Adipose tissue (tissue), 3 donors: ENCODE results near the gene KRI1. TPM values are rescaled to one million over a fixed set of nuclear protein-coding genes. Genes with fewer than 3 reads are reported as not detected.
"Not testable (repeated sequence)": the region's sequence is repeated elsewhere in the genome, so short reads cannot be mapped to it uniquely, and the experiment has no call there.

Experiments used
- H3K27ac ChIP-seq: one replicate; pipeline ENCODE4 v1.5.1; 2013; ENCODE audit warnings: low read depth, low read length
- WGBS, 3 donors: extraction: QIAGEN DNeasy Blood & Tissue Kit; methylation state at CpG; one replicate each; pipeline ENCODE4 v1.1.7; 2013; 5-methylcytosine and 5-hydroxymethylcytosine counted together
- polyA plus RNA-seq, 3 donors: library from polyadenylated mRNA; stranded (reverse); fragments of 200-250 nt; gene quantifications; one replicate each; pipeline ENCODE4 v1.2.3, GENCODE V29; 2013
- donor health status: healthy with polysubstance abuse.
- donor health status: Bipolar disorder and iron deficiency.
- donor health status: healthy.

The KRI1 gene
- polyA plus RNA-seq, 3 donors = 14.8 to 17.5 (median 15.2) TPM

- 64 to 80% (median 68%) methylated on average over 13 of the region's 13 CpGs for WGBS, 3 donors
- H3K27ac ChIP-seq = no peak overlapping the region
These were observed 12.6 kb downstream of the KRI1 start for GRCh38 chr19:10553087-10553667.

GRCh38 chr19:10552510-10553053 lies 13.2 kb downstream of the KRI1 start:
- H3K27ac ChIP-seq = no peak overlapping the region
- 78 to 87% (median 79%) methylated on average over 12 of the region's 12 CpGs for WGBS, 3 donors

GRCh38 chr19:10551698-10552301 lies 14.0 kb downstream of the KRI1 start:
- no peak overlapping the region for H3K27ac ChIP-seq
- 83 to 97% (median 83%) methylated on average over 12 of the region's 12 CpGs for WGBS, 3 donors

- 93 to 96% (median 96%) methylated on average over 9 of the region's 9 CpGs for WGBS, 3 donors
These were observed 14.8 kb downstream of the KRI1 start for GRCh38 chr19:10551006-10551405.

GRCh38 chr19:10550336-10550735 lies 15.5 kb downstream of the KRI1 start:
- H3K27ac ChIP-seq = no peak overlapping the region
- 95 to 98% (median 96%) methylated on average over 5 to 6 of the region's 6 CpGs for WGBS, 3 donors

More at GRCh38 chr19:10551006-10551405, 14.8 kb downstream of the KRI1 start:
- not testable (repeated sequence) for H3K27ac ChIP-seq

- WGBS, 3 donors = 89 to 91% (median 90%) methylated on average over 7 of the region's 7 CpGs
- no peak overlapping the region for H3K27ac ChIP-seq
These were observed 16.1 kb downstream of the KRI1 start for GRCh38 chr19:10549733-10550132.

GRCh38 chr19:10548746-10549276 lies 17.0 kb downstream of the KRI1 start:
- no peak overlapping the region for H3K27ac ChIP-seq
- 94 to 97% (median 97%) methylated on average over 18 of the region's 18 CpGs for WGBS, 3 donors

- 92 to 93% (median 93%) methylated on average over 15 to 17 of the region's 17 CpGs for WGBS, 3 donors
- no peak overlapping the region for H3K27ac ChIP-seq
These were observed 19.0 kb downstream of the KRI1 start for GRCh38 chr19:10546817-10547216.

- no peak overlapping the region for H3K27ac ChIP-seq
- WGBS, 3 donors = 38 to 48% (median 44%) methylated on average over 21 to 23 of the region's 23 CpGs
These were observed 21.0 kb downstream of the KRI1 start for GRCh38 chr19:10544753-10545251.

GRCh38 chr19:10544242-10544752 lies 21.5 kb downstream of the KRI1 start:
- no peak overlapping the region for H3K27ac ChIP-seq
- WGBS, 3 donors = 18 to 20% (median 19%) methylated on average over 22 of the region's 22 CpGs

- no peak within 1 kb of the TSS for H3K27ac ChIP-seq
- 0 to 1% (median 1%) methylated on average over 56 to 79 of the region's 79 CpGs for WGBS, 3 donors
These were observed 22.2 kb downstream of the KRI1 start, which contains the start of gene ATG4D for GRCh38 chr19:10543420-10544241. Gene ATG4D, plus strand, starts transcription at chr19:10543904. Its CDS starts 187 bp downstream, at chr19:10544091.

GRCh38 chr19:10543059-10543419 lies 22.8 kb downstream of the KRI1 start:
- WGBS, 3 donors = 47 to 57% (median 56%) methylated on average over 8 of the region's 8 CpGs
- no peak overlapping the region for H3K27ac ChIP-seq

GRCh38 chr19:10539016-10539415 lies 26.8 kb downstream of the KRI1 start:
- H3K27ac ChIP-seq = not testable (repeated sequence)
- 49 to 74% (median 57%) methylated on average over 8 to 9 of the region's 9 CpGs for WGBS, 3 donors

GRCh38 chr19:10538204-10538983 lies 27.4 kb downstream of the KRI1 start:
- WGBS, 3 donors = 58 to 76% (median 69%) methylated on average over 20 of the region's 20 CpGs
- H3K27ac ChIP-seq = no peak overlapping the region

GRCh38 chr19:10537668-10538067 lies 28.1 kb downstream of the KRI1 start:
- H3K27ac ChIP-seq = no peak overlapping the region
- 71 to 79% (median 73%) methylated on average over 11 of the region's 11 CpGs for WGBS, 3 donors

- H3K27ac ChIP-seq = no peak overlapping the region
- WGBS, 3 donors = 50 to 85% (median 83%) methylated on average over 6 of the region's 6 CpGs
These were observed 30.2 kb downstream of the KRI1 start for GRCh38 chr19:10535613-10536012.

- 66 to 71% (median 67%) methylated on average over 10 of the region's 10 CpGs for WGBS, 3 donors
- H3K27ac ChIP-seq = no peak overlapping the region
These were observed 32.0 kb downstream of the KRI1 start for GRCh38 chr19:10533646-10534386.
